NCI-H2081 (cell line): ENCODE results near the gene OR5H1.
"Not testable (repeated sequence)": the region's sequence is repeated elsewhere in the genome, so short reads cannot be mapped to it uniquely, and the experiment has no call there.

Source experiments
- DNase-seq, 2 experiments: peaks; one replicate each; lab custom pipeline; 2025; lab: John Stamatoyannopoulos, UW

The OR5H1 gene

DNA sequence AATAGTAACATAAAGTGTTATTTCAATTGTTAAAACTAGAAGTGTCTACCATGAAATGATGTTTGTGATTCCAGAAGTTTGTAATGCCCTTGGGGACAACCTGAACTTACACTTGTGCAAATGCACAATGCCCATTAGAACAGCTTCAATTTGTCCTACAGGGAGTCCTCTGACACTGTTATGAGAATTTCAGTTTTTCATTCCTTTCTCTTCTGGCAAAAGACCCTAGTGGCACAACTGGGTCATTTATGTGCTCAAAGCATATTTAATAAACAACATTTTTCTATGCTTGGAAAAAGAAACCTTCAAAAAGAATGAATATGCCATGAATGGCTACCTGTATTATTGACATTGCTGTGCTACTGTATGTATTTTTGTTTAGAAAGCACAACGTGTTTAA is at the start of gene OR5H1:
OR5H1 (plus strand) TSS at position 301 of the 400 bp plus-strand sequence. CDS start 1,977 bp downstream, outside the sequence.
- DNase-seq: no peak

DNA sequence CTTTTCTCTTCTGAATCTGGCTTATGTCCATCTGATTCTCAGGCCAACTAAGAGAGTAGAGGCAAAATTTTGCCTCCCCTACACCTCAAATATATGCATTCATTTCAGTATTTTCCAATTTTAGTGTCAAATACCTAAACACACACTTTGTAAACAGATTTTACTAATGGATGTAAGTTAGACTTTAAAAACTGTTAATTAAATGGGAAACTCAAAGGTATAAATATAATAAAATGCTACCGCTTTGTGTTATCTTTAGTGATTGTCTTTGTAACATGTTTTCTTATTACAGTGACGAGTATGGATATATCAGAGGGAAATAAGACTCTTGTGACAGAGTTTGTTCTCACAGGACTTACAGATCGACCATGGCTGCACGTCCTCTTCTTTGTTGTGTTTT is 43.6 kb upstream of the OR5H1 start, which contains the start of gene OR5AC2:
OR5AC2 (plus strand) TSS at position 301 of the 400 bp plus-strand sequence; CDS start at position 301, 0 bp downstream.
- no peak for DNase-seq

DNA sequence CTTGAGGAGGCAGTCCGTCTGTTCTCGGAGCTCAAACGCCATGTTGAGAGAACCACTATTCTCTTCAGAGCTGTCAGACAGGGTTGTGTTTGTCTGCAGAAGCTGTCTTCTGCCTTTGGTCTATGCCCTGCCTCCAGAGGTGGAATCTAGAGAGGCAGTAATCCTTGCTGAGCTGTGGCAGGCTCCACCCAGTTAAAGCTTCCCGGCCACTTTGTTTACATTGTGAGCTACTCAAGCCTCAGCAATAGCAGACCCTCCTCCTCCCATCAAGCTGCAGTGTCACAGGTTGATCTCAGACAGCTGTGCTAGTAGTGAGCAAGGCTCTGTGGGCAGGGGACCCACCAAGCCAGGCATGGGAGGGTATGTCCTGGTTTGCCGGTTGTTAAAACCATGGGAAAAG is 34.6 kb upstream of the OR5H1 start:
- no peak for DNase-seq

DNA sequence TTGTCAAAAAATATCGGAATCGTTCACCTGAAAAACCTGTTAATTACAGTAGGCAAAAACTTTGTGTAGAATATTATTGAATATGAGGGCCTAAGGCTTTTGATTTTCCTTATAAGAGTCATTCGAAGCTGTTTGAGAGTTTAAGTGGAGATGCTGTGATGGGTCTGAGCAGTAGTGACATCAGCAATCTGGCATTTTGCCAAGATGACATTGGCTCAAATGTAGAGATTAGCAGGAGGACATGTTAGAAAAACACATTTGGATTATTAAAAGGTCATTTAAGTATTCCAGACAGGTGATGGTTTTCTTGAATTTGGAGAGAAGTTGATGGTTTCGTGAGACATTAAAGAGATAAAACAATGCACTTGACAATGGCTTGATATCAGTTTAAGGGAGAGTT is 30.7 kb upstream of the OR5H1 start:
- DNase-seq: no peak

DNA sequence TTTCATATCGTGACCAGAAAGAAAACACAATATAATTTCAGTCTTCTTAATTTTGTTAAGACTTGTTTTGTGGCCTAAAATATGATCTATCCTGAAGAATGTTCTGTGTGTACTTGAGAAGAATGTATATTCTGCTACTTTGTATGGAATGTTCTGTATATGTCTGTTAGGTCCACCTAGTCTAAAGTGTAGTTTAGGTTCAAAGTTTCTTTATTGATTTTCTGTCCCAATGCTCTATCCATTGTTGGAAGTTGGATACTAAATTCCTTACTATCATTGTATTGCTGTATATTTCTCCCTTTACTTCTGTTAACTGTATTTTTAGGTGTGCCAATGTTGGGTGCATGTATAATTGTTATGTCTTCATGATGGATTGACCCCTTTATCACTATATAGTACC is 22.4 kb upstream of the OR5H1 start:
- DNase-seq: no peak

DNA sequence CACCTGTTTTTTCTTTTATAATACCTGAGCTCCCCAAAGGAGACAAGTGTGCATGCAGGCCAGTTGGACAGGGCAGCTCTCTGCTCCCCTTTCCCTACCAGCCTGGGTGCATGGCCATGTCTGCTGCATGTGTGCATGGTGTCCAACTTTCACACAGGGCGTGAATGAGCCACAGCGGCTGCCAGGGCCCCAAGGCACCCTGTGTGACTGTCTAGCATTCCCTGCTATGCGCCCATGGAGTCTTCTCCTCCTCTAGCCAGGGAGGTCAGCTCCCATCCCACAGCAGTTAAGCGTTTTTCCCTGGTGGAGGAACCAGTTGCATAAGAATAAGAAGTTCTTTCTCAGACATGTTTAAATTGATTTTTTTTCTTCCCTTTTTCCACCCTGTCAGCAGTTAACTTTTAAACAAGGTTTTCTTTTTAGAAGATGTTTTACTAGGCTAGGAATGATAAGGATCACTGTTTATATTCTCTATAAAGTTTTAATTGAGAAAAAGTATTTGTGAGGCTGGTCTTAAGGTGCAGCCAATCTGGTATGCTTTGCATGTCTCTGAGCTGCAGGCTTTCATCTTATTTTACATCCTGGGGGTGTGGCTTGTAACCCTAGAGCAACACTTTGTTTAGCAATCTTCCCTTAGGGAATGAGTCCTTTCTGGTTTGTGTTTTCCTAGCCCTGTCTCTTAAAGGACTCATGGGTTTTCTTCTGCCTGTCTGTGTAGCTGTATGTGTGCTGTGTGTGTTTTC is 20.5 kb upstream of the OR5H1 start:
- DNase-seq: no peak

DNA sequence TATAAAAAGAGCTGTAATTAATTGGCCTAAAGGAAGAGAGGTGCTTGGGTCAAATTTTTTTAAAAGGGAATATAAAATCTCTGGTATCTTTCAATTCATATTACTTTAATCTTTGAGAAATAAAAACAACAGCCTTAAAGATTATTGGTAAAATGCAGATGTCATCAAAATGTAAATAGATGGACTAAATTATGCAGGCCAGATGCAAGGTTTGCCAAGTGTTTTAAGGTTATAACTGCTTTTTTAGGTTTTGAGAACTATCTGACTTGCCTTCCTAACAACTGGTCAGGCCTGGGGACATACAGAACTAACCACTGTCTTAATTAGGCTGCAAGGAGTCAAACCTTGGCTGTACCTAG is 20.0 kb upstream of the OR5H1 start:
- no peak for DNase-seq

DNA sequence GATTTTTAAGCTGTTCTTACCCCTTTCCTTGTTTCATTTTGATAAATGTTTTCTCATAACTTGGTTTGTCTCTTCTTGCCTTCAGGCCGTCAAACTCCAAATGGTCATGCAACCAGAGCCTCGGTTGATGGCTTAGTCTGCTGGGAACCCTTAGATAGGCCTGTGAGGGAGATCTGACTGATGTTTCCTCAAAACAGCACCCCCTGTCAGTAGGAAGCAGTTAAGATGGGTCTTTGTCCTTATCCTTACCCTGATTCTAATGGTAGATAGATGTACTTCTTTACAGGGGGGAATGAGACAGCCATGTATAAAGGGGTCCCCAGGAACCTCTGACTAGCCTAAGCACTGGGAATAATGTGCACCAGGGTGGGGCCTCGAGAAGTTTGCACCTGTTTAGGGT is 16.3 kb upstream of the OR5H1 start:
- DNase-seq: no peak

DNA sequence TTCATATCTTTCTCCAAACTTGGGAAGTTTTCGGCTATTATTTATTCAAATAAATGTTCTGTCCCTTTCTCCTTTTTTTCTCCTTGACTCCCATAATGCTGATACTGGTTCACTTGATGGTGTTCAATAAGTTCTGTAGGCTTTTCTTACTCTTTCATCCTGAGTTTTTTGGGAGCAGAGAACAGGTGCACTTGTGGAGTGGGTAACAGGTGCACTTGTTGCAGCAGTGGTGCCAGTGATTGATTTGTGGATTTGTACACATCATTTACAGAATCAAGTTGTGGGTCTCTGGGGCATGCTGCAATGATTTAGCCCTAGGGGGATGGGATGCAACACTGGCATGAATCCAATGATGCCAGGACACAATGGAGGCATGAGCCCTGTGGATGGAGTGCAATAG is 14.8 kb upstream of the OR5H1 start:
- no peak for DNase-seq

DNA sequence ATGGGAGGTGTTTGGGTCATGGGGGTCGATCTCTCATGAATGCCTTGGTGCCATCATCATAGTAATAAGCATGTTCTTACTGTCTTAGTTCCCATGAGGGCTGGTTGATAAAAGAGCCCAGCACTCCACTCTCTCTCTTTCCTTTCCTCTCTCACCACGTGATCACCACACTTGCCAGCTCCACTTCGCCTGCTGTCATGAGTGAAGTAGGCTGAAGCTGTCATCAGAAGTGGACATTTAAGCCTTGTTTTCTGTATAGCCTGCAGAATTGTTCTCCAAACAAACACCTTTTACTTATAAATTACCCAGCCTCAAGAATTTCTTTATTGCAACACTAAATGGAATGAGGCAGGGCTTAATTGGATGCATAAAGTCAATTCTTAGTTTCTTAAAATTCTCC is 6.1 kb downstream of the OR5H1 start:
- no peak for DNase-seq

DNA sequence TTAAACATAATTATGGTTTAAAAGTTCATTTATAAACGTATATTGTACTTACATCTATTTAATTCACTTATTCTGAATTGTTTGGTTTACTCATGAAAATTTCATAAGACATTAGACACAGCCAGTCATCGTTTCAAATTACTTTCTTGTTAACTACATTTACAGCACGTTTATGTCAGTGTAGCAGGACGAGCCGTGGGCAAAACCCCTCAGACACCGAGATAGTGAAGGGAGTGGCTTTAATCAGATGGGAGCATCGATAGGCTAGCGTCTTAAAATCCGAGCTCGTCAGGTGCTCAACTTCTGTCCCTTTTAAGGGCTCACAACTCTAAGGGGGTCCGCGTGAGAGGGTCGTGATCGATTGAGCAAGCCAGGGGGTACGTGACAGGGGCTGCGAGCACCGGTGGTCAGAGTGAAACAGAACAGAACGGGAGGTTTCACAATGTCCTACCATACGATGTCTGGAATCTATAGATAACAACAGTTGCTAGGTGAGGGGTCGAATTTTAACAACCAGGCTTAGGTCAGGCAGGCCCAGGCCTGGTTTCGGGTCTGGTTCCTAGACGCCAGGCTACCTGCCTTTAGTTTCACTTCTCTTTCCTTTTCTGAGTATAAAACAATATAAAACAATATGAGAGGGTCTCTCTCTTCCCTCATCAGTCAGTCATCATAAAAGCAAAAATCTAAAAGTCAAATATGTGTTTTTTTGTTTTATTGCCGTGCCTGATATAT is 7.5 kb downstream of the OR5H1 start:
- DNase-seq: not testable (repeated sequence)

DNA sequence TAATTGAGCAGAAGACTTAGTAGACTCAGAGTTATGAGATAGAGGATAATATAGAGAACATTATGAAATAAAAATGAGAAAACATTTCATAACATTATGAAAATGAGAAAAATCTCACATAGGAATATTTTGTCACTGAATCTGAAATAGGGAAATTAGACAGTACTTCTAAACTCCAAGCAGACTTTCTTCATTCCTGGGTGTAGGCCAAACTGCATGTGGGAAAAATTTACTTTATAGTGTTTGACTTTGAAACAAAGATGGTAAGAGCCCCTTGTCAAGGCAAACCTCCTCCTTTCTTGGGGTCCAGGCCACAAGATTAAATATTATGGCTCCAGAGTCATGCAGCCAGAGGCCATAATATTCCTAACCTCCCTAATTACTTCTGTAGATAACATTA is 10.0 kb downstream of the OR5H1 start:
- DNase-seq: no peak

DNA sequence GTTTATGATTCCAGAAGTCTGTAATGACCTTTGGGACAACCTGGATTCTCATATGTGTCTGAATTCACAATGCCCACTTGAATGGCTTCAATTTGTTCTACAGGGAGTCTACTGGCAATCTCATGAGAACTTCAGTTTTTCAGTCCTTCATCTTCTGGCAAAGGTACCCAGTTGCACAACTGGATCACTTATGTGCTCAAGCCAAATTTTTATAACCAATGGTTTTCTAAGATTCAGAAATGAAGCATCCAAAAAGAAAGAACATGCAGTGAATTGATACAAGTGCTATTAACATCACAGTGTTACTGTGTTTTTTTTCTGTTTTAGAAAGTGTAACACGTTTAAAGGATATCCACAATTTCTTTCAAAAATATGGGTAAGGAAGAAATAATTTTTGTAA is 16.7 kb downstream of the OR5H1 start, which contains the start of gene OR5H14:
OR5H14 (plus strand) TSS at position 301 of the 400 bp plus-strand sequence. CDS start 1,907 bp downstream, outside the sequence.
- DNase-seq: no peak

DNA sequence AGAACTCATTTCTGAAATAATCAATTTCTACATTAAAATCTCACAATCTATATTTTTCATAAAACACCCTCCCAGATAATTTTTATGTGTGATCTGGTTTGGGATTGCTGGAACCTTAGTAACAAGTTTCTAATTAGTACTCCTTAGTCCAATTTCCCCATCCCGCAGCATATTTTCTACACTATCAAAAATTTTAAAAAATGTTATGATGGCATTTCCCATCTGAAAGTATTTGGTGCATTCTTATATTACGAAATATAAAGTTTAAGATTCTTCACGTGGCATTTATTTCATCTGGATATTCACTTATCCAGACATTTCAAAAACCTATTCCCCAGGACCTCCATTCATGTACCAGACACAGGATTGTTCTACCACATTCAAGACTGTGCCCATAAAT is 18.2 kb downstream of the OR5H1 start:
- no peak for DNase-seq

DNA sequence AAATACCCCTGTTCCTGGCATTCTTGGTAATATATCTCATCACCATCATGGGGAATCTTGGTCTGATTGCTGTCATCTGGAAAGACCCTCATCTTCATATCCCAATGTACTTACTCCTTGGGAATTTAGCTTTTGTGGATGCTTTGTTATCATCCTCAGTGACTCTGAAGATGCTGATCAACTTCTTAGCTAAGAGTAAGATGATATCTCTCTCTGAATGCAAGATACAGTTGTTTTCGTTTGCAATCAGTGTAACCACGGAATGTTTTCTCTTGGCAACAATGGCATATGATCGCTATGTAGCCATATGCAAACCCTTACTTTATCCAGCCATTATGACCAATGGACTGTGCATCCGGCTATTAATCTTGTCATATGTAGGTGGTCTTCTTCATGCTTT is 18.9 kb downstream of the OR5H1 start:
- not testable (repeated sequence) for DNase-seq

DNA sequence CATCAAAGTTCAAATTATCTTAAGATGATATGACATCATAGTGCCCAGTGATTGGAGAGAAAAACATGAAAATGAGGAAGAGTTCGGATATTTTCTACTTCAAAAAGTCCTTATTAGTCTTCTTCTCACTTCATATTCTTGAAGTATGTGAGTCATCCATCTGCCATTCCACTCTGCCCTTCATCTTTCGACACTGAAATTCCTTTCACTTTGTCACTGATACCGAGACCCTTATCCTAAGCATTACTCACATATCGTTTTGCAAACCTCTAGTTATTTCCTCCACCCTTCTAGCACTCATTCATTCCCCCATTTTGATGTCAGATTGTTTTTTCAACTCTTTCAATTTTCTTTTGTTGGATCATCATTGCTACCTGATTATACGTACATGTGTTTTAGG is 20.7 kb downstream of the OR5H1 start:
- DNase-seq: no peak

DNA sequence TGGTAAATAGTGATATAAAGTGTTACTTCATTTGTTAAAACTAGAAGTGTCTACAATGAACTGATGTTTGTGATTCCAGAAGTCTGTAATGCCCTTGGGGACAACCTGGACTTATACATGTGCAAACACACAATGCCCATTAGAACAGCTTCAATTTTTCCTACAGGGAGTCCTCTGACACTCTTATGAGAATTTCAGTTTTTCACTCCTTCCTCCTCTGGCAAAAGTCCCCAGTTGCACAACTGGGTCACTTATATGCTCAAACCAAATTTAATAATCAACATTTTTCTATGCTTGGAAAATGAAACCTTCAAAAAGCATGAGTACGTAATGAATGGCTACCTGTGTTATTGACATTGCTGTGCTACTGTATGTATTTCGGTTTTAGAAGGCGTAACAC is 35.9 kb downstream of the OR5H1 start, which contains the start of gene OR5H15:
OR5H15 (plus strand) TSS at position 301 of the 400 bp plus-strand sequence. CDS start 2,004 bp downstream, outside the sequence.
- DNase-seq: no peak

DNA sequence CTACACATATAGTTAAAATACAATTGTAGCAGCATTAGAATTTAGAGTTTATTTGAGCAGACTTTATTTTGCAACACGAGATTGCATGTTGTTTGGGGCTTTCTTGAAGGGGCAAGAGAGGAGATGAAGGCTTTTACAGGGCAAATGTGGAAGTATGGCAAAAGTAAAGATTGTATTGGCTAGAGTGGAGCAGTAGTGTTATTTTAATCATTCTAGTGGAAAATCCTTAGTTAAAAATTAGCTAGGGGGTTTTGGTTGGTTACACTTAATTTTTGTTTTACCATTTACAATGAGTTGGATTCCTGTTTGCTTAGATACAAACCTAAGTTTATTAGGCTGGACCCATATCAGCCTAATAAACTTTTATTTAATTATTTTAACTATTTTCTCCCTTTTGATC is 40.5 kb downstream of the OR5H1 start:
- DNase-seq: no peak

DNA sequence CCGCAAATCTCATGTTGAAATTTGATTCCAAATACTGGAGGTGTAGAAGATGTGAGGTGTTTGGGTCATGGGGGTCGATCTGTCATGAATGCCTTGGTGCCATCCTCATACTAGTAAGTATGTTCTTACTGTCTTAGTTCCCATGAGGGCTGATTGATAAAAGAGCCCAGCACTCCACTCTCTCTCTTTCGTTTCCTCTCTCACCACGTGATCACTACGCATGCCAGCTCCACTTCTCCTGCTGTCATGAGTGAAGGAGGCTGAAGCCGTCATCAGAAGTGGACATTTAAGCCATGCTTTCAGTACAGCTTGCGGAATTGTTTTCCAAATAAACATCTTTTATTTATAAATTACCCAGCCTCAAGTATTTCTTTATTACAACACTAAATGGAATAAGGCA is 42.1 kb downstream of the OR5H1 start:
- peak in 1 of 2 experiments; percentile 15 for DNase-seq

DNA sequence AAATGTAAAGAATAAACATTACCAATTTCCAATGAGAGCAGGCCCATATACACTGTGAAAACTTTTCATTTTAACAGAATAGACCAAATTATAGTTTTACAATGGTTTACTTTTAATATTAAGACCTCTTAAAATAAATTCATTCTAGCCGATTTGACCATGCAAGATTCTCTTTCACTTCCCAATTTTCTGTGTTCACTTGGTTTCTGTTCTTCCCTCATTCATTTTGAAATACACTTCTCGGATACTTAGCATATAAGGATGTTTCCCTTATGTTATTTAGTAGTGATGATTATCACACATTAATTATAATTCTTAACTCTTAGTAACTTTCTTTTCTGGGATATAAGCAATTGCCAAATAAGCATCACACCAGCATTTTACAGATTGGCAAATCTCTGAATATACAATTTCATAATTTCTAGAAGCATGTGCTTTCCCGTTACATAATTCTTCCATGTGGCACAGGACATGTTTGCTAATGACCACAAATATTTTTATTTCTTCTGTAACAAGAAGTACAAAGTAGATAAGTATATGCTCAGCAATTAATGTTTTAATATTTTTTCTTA is 49.9 kb downstream of the OR5H1 start:
- no peak for DNase-seq

DNA sequence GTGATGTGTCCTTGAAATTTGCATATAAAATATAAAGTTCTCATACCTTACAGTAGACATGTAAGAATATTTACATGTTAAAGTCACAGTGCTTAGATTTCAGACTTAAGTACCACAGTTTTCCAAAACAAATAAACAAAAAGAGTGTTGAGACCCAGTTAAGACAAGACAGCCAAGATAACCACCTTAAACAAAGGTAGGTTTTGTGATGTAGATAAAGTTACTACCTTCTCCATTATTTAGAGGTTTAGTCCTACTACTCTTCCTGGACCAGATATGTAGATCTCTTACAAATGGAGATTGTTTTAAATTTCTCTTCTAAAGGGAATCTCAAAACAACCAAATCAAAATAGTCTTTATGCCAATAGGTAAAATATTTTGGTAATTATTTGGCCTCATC is 51.7 kb downstream of the OR5H1 start:
- DNase-seq: no peak

DNA sequence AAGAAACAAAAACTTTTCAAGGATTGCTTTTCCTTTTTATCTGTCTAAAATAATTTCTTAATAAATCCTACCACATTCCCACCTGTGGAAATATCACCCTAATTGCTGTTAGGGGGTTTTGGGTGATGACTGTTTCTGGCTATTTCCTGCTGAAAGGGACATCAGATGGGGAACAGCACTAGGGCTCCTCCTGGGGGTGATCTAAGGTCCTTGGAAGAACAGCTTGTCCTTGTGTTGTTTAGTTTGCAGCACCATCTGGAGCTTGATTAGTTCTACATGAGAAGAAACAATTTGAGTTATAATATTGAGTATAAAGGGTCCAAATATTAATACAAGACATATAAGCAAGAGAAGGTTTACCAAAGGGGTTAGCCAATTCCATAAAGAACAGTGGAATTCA is 54.7 kb downstream of the OR5H1 start:
- no peak for DNase-seq
